BE2C (cell line): Measurements from ENCODE around the gene ATP8A2.

Source experiments
- DNase-seq: peaks from one replicate; pipeline ENCODE4 v3.0.0-alpha.2; 2020
- H3K27me3 ChIP-seq: fragments of 250-450 bp; sonication (Bioruptor Pico); 2 replicates; pipeline ENCODE4 v1.5.1; 2020; ENCODE audit warnings: mild to moderate bottlenecking
- H3K36me3 ChIP-seq: fragments of 250-450 bp; sonication (Bioruptor Pico); 2 replicates; pipeline ENCODE4 v1.5.1; 2020; ENCODE audit warnings: mild to moderate bottlenecking
- H3K4me1 ChIP-seq: fragments of 250-450 bp; sonication (Bioruptor Pico); 2 replicates; pipeline ENCODE4 v1.5.1; 2020
- H3K4me3 ChIP-seq: 2 replicates; pipeline ENCODE4 v1.5.1; 2011; ENCODE audit warnings: low read depth, low read length
- H3K9me3 ChIP-seq: fragments of 250-450 bp; sonication (Bioruptor Pico); 2 replicates; pipeline ENCODE4 v1.5.1; 2020
- TF ChIP-seq, protein P1 (sequence below): IDR thresholded peaks from 2 replicates; pipeline ENCODE4 v1.5.1; 2012; ENCODE audit warnings: mild to moderate bottlenecking, low read depth, low read length

ATP8A2 gene

DNA sequence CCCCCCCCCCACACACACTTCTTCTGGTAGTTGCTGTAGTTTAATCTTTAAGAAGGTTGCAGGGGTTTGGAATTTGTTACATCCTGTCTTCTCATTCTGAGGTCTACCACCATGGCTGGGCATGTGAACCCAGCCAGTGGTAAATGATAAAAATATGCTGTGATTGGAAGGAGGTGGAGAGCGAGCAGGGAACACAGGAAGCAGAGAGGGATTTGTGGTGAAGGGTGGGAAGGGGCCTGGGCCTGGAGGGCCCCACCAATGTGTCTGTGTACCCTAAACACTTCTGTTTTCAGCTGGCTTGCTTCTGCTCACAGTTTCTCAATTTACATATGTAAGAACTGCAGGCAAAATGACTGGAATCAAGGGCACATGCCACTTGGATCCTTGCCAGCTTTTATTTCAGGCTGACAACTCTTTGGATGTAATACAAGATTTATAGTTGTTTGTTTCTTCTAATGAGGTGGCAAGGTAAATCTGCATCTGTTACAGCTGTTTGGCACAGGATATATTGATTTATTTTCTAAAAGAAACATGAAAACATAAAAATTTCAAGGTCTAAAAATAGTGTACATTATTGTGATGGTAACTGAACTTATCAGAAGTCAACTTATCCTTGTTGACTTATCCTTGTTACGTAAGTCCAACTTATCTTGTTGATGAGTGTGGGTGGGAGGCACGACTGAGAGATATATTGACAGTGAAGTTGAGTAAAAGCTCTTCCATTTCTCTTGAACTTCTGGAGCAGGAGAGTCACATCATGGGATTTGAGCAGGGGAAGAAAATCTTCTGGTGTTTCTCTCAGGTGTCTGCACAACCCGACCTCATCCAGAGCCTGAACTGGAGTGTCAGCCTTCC lies 366.8 kb downstream of the ATP8A2 start:
- Histone ChIP-seq H3K9me3 (no peaks in the 10 kb centered on the region), H3K4me3 (no peak overlapping the region), H3K27me3 (no peaks in the 10 kb centered on the region), H3K4me1 (no peaks in the 10 kb centered on the region), H3K36me3 (no peaks in the 10 kb centered on the region)
- TF ChIP-seq, protein P1, sequence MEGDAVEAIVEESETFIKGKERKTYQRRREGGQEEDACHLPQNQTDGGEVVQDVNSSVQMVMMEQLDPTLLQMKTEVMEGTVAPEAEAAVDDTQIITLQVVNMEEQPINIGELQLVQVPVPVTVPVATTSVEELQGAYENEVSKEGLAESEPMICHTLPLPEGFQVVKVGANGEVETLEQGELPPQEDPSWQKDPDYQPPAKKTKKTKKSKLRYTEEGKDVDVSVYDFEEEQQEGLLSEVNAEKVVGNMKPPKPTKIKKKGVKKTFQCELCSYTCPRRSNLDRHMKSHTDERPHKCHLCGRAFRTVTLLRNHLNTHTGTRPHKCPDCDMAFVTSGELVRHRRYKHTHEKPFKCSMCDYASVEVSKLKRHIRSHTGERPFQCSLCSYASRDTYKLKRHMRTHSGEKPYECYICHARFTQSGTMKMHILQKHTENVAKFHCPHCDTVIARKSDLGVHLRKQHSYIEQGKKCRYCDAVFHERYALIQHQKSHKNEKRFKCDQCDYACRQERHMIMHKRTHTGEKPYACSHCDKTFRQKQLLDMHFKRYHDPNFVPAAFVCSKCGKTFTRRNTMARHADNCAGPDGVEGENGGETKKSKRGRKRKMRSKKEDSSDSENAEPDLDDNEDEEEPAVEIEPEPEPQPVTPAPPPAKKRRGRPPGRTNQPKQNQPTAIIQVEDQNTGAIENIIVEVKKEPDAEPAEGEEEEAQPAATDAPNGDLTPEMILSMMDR: no peak
- no peak for DNase-seq

DNA sequence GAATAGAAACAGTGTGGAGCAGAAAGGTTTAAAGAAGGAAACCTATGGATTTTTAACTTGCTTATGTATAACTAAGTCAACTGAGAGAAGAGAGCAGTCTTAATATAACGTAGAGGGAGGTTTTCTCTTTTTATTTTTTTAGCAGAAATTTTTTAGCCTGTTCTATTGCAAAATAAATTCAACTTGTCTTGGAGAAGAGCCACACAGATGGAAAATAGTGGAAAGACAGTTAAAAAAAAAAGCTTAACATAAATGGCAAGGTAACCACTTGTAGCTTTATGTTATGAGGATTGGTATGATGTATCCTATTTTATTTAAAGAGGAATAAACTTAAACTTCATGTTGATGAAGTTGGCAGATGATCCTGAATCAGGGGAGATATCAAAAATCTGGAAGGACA lies 367.6 kb downstream of the ATP8A2 start:
- TF ChIP-seq, protein P1: no peak
- Histone ChIP-seq H3K36me3 (no peaks in the 10 kb centered on the region), H3K27me3 (no peaks in the 10 kb centered on the region), H3K4me3 (no peak overlapping the region), H3K9me3 (no peaks in the 10 kb centered on the region), H3K4me1 (no peaks in the 10 kb centered on the region)
- no peak for DNase-seq

DNA sequence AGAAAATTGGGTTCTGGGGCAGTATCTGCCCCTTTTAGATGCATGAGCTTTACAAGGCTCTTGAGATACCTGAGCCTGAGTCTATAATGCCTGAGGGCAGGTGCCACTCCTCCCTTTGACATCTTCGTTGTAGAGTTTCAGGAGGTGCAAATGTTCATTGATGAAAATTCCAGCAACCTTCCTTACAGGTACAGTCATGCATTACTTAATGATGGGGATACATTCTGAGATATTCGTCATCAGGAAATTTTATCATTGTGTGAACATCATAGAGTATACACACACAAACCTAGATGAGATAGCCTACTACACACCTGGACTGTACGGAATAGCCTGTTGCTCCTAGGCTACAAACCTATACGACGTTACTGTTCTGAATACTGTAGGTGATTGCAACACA lies 370.0 kb downstream of the ATP8A2 start:
- no peaks in the 10 kb centered on the region for H3K9me3 ChIP-seq
- no peak for DNase-seq

DNA sequence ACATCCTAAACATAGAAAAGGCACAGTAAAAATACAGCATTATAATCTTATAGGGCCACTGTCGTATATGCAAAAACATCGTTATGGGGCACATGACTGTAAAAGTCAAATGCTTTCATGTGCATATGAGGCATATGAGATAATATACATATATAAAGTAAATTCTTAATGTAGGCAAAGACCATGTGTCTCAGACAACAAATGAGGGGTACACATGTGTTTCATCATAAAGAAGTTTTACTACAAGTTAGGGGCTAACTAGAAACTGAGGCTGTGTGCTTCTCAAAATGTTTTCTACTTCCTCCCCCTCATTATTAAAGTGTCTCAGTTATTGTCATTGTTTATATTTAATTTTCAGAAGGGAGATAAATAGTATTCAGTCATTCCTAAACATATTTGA lies 370.4 kb downstream of the ATP8A2 start:
- TF ChIP-seq, protein P1: no peak
- Histone ChIP-seq H3K4me1 (no peaks in the 10 kb centered on the region), H3K4me3 (no peak overlapping the region), H3K36me3 (no peaks in the 10 kb centered on the region), H3K9me3 (no peaks in the 10 kb centered on the region), H3K27me3 (no peaks in the 10 kb centered on the region)
- no peak for DNase-seq

More for the DNA sequence above, 370.0 kb downstream of the ATP8A2 start:
- Histone ChIP-seq H3K27me3 (no peaks in the 10 kb centered on the region), H3K4me3 (no peak overlapping the region), H3K4me1 (no peaks in the 10 kb centered on the region), H3K36me3 (no peaks in the 10 kb centered on the region)
- TF ChIP-seq, protein P1: no peak

DNA sequence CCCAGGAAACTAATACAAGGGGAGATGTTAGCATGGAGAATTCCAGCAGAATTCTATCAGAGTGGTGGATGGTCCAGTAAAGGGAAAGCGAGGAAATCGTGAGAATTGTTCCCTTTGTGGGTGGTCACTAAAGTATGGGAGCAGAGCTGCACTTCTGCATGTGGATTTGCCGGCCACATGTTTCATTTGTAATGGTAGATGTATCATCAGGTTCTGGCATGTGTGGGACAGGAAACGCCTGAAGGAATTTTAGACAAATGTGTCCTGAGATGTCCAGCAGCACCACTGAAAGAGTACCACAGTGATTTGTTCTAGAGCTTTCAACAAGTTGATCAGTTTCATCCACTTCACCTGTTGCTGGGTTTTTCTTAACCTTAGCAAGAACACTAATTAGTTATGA lies 371.6 kb downstream of the ATP8A2 start:
- Histone ChIP-seq H3K36me3 (no peaks in the 10 kb centered on the region), H3K4me3 (no peak overlapping the region), H3K4me1 (no peaks in the 10 kb centered on the region), H3K9me3 (no peaks in the 10 kb centered on the region), H3K27me3 (no peaks in the 10 kb centered on the region)
- no peak for DNase-seq
- TF ChIP-seq, protein P1: no peak

DNA sequence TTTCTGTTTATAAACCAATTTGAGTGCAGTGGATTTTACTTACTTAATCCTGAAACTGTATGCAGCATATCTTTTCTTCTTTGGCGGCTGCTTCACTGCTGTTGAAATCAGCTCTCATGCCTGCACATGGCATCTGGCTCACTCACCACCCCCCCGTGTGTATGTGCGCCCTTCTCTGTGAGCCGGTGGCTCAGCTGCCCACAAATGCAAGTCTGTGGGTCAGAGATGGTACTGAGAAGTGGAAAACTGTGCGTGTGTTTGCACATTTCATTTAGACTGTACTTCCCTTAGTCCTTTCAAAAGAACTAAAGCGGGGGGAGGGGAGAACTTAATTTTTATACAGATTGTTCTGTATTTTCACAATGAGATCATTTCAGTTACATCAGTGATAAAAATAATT lies 372.4 kb downstream of the ATP8A2 start:
- no peak for DNase-seq
- no peaks in the 10 kb centered on the region for H3K36me3 ChIP-seq
- H3K9me3 ChIP-seq: no peaks in the 10 kb centered on the region
- TF ChIP-seq, protein P1: no peak
- H3K4me1 ChIP-seq: no peaks in the 10 kb centered on the region
- no peak overlapping the region for H3K4me3 ChIP-seq
- H3K27me3 ChIP-seq: no peaks in the 10 kb centered on the region
